ENCODE measurements around the gene FLT4. TPM values are rescaled to one million over a fixed set of nuclear protein-coding genes. Genes with fewer than 3 reads are reported as not detected.

FLT4 gene
- total RNA-seq, 2 experiments from 2014 or later: 1.7 to 2.8 TPM

DNA sequence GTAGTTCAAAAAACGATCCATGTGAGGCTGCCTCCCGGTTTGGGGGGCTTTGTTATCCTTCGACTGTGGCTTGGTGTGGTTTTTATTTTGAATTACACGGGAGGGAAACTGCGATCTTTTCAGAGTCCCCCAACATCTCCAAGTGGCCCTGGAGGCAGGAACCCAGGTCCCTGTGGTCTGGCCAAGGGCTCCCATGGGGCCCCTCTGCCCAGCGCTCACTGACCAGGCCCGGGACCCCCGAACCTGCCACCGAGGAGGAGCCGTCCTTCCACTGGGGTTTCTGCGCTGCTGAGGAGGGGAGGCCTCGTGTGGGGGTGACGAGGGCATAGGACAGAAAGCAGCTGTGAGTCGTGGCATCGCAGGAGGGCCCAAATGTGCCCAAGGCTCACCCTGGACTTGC, 40.0 kb downstream of the FLT4 start:
- no peak for ATAC-seq
- no peaks in the 10 kb centered on the region for H3K36me3 Mint-ChIP-seq
- no peak overlapping the region for H3K4me3 Mint-ChIP-seq
- no peaks in the 10 kb centered on the region for H3K4me1 Mint-ChIP-seq
- H3K27me3 Mint-ChIP-seq: no peaks in the 10 kb centered on the region
- no peaks in the 10 kb centered on the region for H3K9me3 Mint-ChIP-seq (ENCODE audit: low read depth)
- DNase-seq: no peak
- CTCF ChIA-PET: no interaction called here
- H3K27ac Mint-ChIP-seq: no peak overlapping the region

DNA sequence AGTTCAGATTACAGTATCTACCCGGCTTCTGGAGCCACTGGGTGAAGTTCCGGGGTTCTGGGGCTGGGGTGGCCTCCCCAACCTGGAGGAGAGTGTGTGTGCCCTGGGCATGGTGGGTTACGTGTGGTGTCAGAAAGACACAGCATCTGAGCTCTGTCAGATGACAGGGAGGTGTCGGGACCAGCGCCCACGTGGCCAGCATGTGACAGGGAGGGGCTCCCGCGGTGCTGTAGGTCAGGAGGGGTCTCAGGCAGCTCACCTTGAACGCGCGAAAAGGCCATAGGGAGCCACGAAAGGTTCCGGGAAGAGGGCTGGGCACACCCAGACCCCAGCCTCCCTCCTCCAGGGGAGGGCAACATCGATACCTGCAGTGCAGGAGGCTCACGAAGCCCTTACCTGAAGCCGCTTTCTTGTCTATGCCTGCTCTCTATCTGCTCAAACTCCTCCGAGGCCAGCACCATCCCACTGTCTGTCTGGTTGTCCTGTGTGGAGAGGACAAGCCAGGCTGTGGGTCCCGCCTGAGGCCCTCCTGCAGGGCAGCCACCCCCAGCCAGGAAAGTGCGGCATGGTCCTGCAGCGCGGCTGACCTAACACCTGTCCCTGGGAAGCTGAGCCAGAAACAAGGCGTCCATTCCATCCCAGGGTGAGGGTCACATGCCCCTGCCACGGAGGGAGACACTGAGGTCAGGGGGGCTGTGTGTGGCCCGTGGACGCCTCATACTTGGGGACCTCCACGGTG, 40.7 kb downstream of the FLT4 start:
- Mint-ChIP-seq H3K27ac (no peak overlapping the region), H3K4me1 (no peaks in the 10 kb centered on the region), H3K27me3 (no peaks in the 10 kb centered on the region), H3K4me3 (no peak overlapping the region), H3K36me3 (no peaks in the 10 kb centered on the region), H3K9me3 (ENCODE audit: low read depth) (no peaks in the 10 kb centered on the region)
- CTCF ChIA-PET: no interaction called here
- DNase-seq (no peak), ATAC-seq (no peak)

DNA sequence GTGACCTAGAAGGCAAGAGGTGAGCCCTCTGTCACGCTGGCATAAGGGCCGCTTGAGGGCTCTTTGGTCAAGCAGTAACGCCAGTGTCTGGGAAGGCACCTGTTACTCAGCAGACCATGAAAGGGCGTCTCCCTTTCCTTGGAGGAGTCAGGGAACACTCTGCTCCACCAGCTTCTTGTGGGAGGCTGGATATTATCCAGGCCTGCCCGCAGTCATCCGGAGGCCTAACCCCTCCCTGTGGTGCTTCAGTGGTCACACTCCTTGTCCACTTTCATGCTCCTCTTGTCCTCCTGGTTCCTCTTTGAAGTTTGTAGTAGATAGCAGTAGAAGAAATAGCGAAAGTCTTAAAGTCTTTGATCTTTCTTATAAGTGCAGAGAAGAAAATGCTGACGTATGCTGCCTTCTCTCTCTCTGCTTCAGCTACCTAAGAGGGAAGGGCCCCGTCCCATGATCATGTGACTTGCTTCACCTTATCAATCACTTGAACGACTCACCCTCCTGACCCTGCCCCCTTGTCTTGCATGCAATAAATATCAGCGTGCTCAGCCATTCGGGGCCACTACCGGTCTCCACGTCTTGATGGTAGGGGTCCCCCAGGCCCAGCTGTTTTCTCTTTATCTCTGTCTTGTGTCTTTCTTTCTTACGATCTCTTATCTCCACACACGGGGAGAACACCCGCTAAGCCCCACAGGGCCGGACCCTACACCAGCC, 41.4 kb downstream of the FLT4 start:
- ATAC-seq (no peak), DNase-seq (no peak)
- Mint-ChIP-seq H3K9me3 (ENCODE audit: low read depth) (no peaks in the 10 kb centered on the region), H3K27me3 (no peaks in the 10 kb centered on the region), H3K27ac (no peak overlapping the region), H3K36me3 (no peaks in the 10 kb centered on the region), H3K4me3 (no peak overlapping the region), H3K4me1 (no peaks in the 10 kb centered on the region)
- CTCF ChIA-PET: interaction anchor here (0.7 kb wide), 1 partner anchor 62 kb away, joined by 3 read pairs; no protein-coding TSS in a partner anchor

DNA sequence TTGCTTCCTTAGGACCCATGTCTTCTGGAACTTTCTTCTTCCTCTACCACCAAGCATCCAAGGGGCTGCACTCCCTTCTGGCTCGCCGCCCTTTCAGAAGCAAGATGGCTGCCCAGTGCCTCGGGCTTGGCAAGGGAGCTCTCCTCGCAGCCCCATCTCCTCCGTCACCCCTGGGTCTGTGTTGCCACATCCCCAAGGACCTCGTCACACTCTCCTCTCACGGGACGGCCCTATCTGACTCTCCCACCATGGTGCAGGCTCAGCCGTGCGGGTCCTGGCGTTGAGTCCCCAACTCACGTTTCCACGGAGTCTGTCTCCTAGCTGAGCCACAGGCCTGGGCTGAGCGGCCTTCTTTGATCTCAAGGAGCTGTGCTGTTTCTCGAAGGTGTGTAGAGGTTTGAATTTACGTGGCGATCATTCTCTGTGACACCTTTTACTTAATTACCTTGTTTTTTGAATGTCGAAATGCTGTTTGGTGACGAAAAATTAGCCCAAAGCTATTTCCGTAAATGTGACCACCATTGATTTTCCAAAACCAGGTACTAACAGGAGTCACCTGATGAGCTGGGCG, 43.1 kb downstream of the FLT4 start:
- no peak for DNase-seq
- CTCF ChIA-PET: interaction anchor here (0.6 to 1.3 kb wide), 13 partner anchors 10 to 358 kb away, joined by 3 to 9 read pairs (median 3); no protein-coding TSS in a partner anchor
- no peaks in the 10 kb centered on the region for H3K4me1 Mint-ChIP-seq

DNA sequence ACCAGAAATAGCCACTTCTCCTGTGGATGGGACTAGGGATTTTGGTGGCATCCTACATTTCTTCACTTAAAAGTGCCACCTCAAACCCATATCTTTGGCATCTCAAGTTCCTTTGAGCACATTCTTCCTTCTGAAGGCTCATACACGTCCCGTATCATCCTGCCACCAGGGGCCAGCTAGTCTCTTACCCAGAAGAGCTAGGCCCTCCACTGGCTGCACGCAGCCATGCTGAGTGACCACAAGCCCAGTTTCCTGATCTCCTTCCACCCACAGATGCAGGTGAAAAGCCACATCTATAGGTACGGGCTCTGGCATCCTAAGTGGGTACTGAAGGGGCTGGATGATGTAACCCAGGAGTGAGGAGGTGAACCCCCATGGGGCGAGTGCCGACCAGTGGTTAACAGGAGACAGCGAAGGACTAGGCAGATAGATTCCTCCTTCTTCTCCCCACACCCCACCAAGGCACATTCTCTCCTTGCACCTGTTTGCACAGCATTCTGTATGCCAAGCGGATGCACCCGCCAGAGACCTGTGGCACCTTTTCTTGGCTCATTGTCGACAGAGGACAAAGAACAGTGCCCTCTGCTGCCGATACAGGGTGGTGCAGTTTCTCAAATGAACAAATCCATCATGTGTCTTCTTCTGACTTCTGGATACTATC, 43.7 kb downstream of the FLT4 start:
- Mint-ChIP-seq H3K9me3 (ENCODE audit: low read depth) (no peaks in the 10 kb centered on the region), H3K27ac (no peak overlapping the region), H3K4me3 (no peak overlapping the region), H3K4me1 (no peaks in the 10 kb centered on the region), H3K36me3 (no peaks in the 10 kb centered on the region), H3K27me3 (no peaks in the 10 kb centered on the region)
- ATAC-seq: peak; percentile 75
- CTCF ChIA-PET: interaction anchor here (0.8 to 1.3 kb wide), 13 partner anchors 11 to 359 kb away, joined by 3 to 9 read pairs (median 4); no protein-coding TSS in a partner anchor
- DNase-seq: peak; percentile 79

More for the DNA sequence above, 43.1 kb downstream of the FLT4 start:
- H3K27me3 Mint-ChIP-seq: no peaks in the 10 kb centered on the region
- no peaks in the 10 kb centered on the region for H3K36me3 Mint-ChIP-seq
- no peak overlapping the region for H3K4me3 Mint-ChIP-seq
- ATAC-seq: no peak
- no peaks in the 10 kb centered on the region for H3K9me3 Mint-ChIP-seq (ENCODE audit: low read depth)
- H3K27ac Mint-ChIP-seq: no peak overlapping the region

DNA sequence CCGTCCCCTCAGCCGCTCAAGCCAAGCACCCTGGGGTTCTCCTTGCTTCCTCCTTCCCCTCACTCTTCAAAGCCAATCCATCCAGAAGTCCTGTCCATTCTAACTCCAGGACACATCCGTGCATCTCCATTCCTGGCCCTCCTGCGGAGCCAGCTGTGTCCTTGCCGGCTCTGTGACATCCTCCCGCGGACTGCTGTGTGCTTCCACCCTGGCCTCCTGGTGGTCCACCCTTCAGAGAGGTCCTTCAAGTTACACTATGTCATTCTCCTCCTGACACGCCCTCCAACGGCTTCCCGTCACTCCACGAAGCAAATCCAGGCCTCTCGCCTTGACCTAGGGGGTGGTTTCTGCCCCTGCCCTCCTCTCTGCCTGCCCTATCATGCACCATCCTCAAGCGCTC, 45.1 kb downstream of the FLT4 start:
- H3K27ac Mint-ChIP-seq: no peak overlapping the region
- CTCF ChIA-PET: interaction anchor here (1.3 kb wide), 1 partner anchor 288 kb away, joined by 4 read pairs; no protein-coding TSS in a partner anchor
- no peaks in the 10 kb centered on the region for H3K4me1 Mint-ChIP-seq
- ATAC-seq (no peak), DNase-seq (no peak)
- H3K9me3 Mint-ChIP-seq (ENCODE audit: low read depth): no peaks in the 10 kb centered on the region
- no peaks in the 10 kb centered on the region for H3K36me3 Mint-ChIP-seq
- no peak overlapping the region for H3K4me3 Mint-ChIP-seq
- no peaks in the 10 kb centered on the region for H3K27me3 Mint-ChIP-seq

DNA sequence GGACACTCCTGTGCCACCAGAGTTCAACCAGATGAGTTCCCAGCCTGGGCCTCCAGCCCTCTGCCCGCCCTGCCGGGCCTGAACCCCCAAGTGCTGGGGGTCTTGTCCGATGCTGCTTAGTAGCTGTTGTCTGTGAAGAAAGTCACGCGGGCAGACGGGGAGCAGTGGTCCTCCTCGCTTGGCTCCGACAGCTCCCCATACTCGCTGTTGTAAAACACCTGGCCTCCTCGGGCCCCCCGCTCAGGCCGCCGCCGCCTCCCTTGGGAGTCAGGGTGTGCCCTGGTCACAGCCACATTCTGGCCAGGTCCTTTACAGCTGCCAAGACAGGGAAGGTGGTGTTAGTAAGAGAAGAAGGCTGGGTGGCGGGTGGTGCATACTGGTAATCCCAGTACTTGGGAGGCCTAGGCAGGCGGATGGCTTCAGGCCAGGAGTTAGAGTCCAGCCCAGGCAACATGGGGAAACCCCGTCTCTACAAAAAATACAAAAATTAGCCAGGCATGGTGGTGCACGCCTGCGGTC, 46.3 kb downstream of the FLT4 start:
- no peak for ATAC-seq
- CTCF ChIA-PET: interaction anchor here (1.3 kb wide), 2 partner anchors 16 to 19 kb away, joined by 3 read pairs; no protein-coding TSS in a partner anchor
- H3K4me3 Mint-ChIP-seq: no peak overlapping the region
- H3K4me1 Mint-ChIP-seq: no peaks in the 10 kb centered on the region
- H3K36me3 Mint-ChIP-seq: no peaks in the 10 kb centered on the region
- no peak for DNase-seq
- no peak overlapping the region for H3K27ac Mint-ChIP-seq
- H3K27me3 Mint-ChIP-seq: no peaks in the 10 kb centered on the region
- no peaks in the 10 kb centered on the region for H3K9me3 Mint-ChIP-seq (ENCODE audit: low read depth)

DNA sequence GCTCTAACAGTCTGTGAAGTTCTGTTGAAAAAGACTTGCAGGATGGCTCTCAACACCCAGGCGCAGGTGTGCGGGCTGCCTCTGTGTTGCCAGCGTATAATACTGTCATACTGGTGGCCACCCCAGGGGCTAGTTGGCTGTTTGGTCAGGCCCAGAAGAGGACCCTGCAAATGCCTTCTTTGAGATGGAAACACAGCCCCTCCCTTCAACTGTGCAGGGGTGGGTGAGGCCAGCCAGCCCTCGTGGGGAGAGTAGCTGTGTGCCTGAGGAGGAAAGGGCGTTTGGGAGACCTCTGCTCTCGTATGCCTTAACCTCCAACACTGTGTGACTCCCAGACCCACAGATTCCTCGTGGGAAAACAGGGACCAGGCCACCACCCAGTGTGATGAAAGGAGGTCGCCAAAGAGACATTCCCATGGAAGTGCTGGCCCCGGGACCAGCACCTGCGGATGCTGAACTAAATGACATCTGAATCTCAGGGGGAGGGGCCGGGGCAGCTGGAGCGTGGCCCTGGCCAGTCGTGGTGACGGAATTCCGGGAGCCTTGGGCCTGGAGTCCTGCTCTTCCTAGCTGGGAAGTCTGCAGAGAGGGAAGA, 46.8 kb downstream of the FLT4 start:
- Mint-ChIP-seq H3K4me1 (no peaks in the 10 kb centered on the region), H3K27ac (no peak overlapping the region)
- ATAC-seq: no peak

DNA sequence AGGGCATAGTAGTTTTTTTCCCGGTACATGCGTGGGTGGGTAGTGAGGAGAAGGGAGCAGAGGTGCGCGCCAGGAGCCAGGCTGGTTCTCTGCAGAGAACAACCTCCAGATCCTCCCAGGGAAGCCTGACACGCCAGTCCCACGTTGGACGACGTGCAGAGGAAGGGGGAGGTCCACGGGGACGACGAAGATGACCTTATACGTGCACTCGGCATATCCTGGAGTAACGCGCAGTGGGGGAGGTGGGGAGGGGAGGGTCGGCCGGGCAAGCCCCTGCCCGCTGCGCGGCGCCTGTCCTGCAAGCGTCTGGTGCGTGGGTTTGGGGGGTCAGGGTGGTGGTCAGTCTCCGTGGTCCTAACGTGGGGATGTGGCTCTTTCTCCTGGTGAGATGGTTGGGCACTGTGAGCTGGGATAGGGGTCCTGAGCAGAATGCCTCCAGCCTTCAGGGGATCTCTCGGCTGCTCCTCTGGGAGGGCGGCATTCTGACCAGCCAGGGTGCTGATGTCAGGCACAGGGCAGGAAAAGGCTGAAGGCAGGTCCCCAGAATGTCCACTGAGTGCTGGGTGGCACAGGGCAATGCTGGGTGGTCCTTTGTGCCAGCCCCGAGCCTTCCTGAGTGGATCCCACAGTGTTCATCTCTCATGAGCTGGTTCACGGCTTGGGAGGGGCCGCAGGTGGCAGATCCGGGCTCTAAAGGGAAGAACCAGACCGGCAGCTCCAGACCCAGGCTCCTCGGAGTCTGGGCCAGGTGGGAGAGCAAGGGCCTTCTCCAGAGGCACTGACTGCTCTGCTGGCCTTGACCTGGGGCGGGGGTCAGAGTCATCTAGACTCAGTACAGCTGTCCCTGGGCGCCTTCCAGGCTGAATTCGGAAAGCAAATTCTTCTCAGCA, 47.6 kb downstream of the FLT4 start:
- H3K27ac Mint-ChIP-seq: no peak overlapping the region
- H3K4me1 Mint-ChIP-seq: no peaks in the 10 kb centered on the region
- ATAC-seq (no peak), DNase-seq (no peak)
- H3K9me3 Mint-ChIP-seq (ENCODE audit: low read depth): no peaks in the 10 kb centered on the region
- no peak overlapping the region for H3K4me3 Mint-ChIP-seq
- CTCF ChIA-PET: interaction anchor here (1.3 kb wide), 2 partner anchors 17 kb away, joined by 3 read pairs; no protein-coding TSS in a partner anchor
- H3K27me3 Mint-ChIP-seq: no peaks in the 10 kb centered on the region
- no peaks in the 10 kb centered on the region for H3K36me3 Mint-ChIP-seq

More for the DNA sequence above, 46.8 kb downstream of the FLT4 start:
- H3K27me3 Mint-ChIP-seq: no peaks in the 10 kb centered on the region
- no peaks in the 10 kb centered on the region for H3K9me3 Mint-ChIP-seq (ENCODE audit: low read depth)
- CTCF ChIA-PET: interaction anchor here (1.3 kb wide), 2 partner anchors 17 to 18 kb away, joined by 3 read pairs; no protein-coding TSS in a partner anchor
- DNase-seq: no peak
- no peaks in the 10 kb centered on the region for H3K36me3 Mint-ChIP-seq
- no peak overlapping the region for H3K4me3 Mint-ChIP-seq

DNA sequence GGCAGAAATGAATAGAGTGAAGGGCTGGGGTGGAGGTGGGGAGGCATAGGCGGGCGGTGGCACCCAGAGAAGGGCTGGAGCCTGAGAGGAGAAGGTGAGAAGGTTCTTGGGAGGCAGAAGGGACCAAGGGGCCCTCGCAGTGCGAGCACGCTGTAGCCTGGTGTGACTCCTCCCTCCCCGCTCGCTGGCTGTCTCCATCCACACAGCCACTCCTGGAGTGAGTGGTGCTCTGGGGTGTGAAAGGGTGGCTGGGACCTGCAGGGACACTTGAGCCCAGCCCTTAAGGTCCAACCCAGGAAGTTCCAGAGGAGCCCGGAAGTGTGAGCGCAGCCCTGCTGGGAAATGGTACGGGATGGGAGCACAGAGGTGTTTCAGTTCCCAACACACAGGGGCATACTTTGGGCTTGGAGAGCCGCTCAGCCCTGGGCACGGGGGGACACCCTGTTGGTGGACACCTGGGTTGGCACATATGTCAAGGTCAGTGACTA, 48.8 kb downstream of the FLT4 start:
- no peaks in the 10 kb centered on the region for H3K27me3 Mint-ChIP-seq
- no peak overlapping the region for H3K4me3 Mint-ChIP-seq
- no peaks in the 10 kb centered on the region for H3K4me1 Mint-ChIP-seq
- DNase-seq (no peak), ATAC-seq (no peak)
- no peak overlapping the region for H3K27ac Mint-ChIP-seq
- CTCF ChIA-PET: no interaction called here
- H3K9me3 Mint-ChIP-seq (ENCODE audit: low read depth): no peaks in the 10 kb centered on the region
- H3K36me3 Mint-ChIP-seq: no peaks in the 10 kb centered on the region

DNA sequence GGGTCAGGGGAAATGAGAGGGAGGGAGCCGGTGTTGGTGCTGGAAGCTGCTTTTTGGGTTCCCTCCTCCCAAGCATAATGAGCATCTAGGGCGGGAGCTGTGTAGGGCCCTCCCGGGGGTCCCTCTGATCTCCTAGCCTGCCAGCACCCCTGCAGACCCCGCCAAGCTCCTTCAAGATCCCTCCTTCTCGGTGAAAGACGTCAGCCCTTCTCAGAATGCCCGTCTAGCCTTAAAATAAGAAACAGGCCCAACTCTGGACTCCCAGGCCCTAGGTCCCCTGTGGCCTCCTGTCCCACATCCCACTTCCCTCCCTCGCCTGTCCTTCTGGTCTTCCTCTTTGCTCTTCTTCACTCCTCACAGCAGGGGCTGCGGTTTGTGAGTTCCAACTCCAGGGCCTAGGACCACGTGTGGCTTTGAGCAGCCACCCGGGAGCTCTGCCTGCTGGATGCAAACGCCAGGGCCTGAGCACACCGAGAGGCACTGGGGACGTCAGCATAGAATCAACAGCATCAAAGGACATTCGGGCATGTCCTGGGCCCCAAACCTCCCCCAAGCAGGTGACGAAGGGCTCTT, 49.3 kb downstream of the FLT4 start:
- no peak for ATAC-seq
- Mint-ChIP-seq H3K4me3 (no peak overlapping the region), H3K9me3 (ENCODE audit: low read depth) (no peaks in the 10 kb centered on the region), H3K27me3 (no peaks in the 10 kb centered on the region), H3K36me3 (no peaks in the 10 kb centered on the region), H3K4me1 (no peaks in the 10 kb centered on the region), H3K27ac (no peak overlapping the region)
- CTCF ChIA-PET: no interaction called here
- no peak for DNase-seq

DNA sequence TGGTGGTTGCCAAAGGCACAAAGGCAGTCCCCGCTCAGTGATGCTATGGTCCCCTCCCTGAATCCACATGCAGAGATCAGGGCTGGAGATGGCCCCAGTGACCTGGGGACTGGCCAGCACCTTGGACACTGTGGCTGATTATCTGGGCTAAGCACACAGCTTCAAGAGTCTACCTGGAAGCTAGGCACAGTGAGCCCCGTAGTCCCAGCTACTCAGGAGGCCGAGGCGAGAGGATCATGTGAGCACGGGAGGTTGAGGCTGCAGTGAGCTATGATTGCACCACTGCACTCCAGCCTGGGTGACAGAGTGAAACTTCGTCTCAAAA, 49.8 kb downstream of the FLT4 start:
- no peak overlapping the region for H3K4me3 Mint-ChIP-seq
- H3K27me3 Mint-ChIP-seq: no peaks in the 10 kb centered on the region
- H3K27ac Mint-ChIP-seq: no peak overlapping the region
- CTCF ChIA-PET: no interaction called here
- no peaks in the 10 kb centered on the region for H3K36me3 Mint-ChIP-seq
- no peaks in the 10 kb centered on the region for H3K4me1 Mint-ChIP-seq
- DNase-seq: peak; percentile 32
- no peaks in the 10 kb centered on the region for H3K9me3 Mint-ChIP-seq (ENCODE audit: low read depth)
- no peak for ATAC-seq
